Endothelial cell of umbilical vein (primary cell): Measurements from ENCODE around the gene UPF3A.

Experiments used
- CTCF ChIP-seq, 2 donors: IDR thresholded peaks; 1 replicate in 1 of 2; 2 replicates in 1 of 2; pipeline ENCODE4 v1.5.1; 2011; ENCODE audit warnings: low read length in 2 of 2, mild to moderate bottlenecking in 2 of 2, moderate library complexity in 2 of 2, control low read depth in 1 of 2, inconsistent platforms in 1 of 2, low read depth in 1 of 2; ENCODE audit not compliant: insufficient read depth in 1 of 2; ENCODE audit errors: extremely low read depth in 1 of 2
- EZH2 ChIP-seq: IDR thresholded peaks from 2 replicates; pipeline ENCODE4 v1.6.1; 2012; ENCODE audit warnings: borderline replicate concordance, low read depth, mild to moderate bottlenecking, moderate library complexity, low read length, inconsistent platforms; ENCODE audit not compliant: severe bottlenecking
- FOS ChIP-seq: IDR thresholded peaks from 2 replicates; pipeline ENCODE4 v1.6.1; 2011; ENCODE audit warnings: mild to moderate bottlenecking, low read length, moderate library complexity, borderline replicate concordance; ENCODE audit not compliant: insufficient read depth
- GATA2 ChIP-seq: IDR thresholded peaks from 2 replicates; pipeline ENCODE4 v1.7.0; 2011; ENCODE audit warnings: low read depth, mild to moderate bottlenecking, moderate library complexity, mixed read lengths, low read length; ENCODE audit not compliant: insufficient read length, insufficient read depth
- JUN ChIP-seq: IDR thresholded peaks from 2 replicates; pipeline ENCODE4 v1.6.1; 2011; ENCODE audit warnings: borderline replicate concordance, low read depth; ENCODE audit not compliant: insufficient read length, insufficient read depth
- MAX ChIP-seq: IDR thresholded peaks from 2 replicates; pipeline ENCODE4 v1.6.1; 2011; ENCODE audit not compliant: insufficient read depth, insufficient read length
- POLR2A ChIP-seq: IDR thresholded peaks from 2 replicates; pipeline ENCODE4 v1.6.1; 2012; ENCODE audit warnings: low read depth, mild to moderate bottlenecking, control low read depth, low read length
- POLR2AphosphoS5 ChIP-seq: IDR thresholded peaks from 2 replicates; pipeline ENCODE4 v1.6.1; 2012; ENCODE audit warnings: low read depth, mild to moderate bottlenecking, control low read depth, low read length, moderate library complexity; ENCODE audit not compliant: insufficient read depth

GRCh38 chr13:114311908-114312307 is 30.5 kb downstream of the UPF3A start:
- no peak for TF ChIP-seq POLR2A
- no peak for TF ChIP-seq EZH2
- TF ChIP-seq CTCF (IDR thresholded peaks at IDR 0.05; ENCODE audit: extremely low read depth in 1 of 2, insufficient read depth in 1 of 2, low read depth in 1 of 2, low read length in 2 of 2): no peak
- no peak for TF ChIP-seq POLR2AphosphoS5
- no peak for TF ChIP-seq MAX
- no peak for TF ChIP-seq JUN
- TF ChIP-seq FOS: no peak
- no peak for TF ChIP-seq GATA2
